Endothelial cell of umbilical vein (primary cell): ENCODE measurements around the gene MAST4. TPM values are rescaled to one million over a fixed set of nuclear protein-coding genes. Genes with fewer than 3 reads are reported as not detected.

Experiments used
- BruUV-seq: library from RNA; stranded (reverse); fragments of 400-500 nt; replicated peaks from 2 replicates; lab custom pipeline; 2021; lab: Mats Ljungman, UMichigan
- CTCF ChIA-PET: fragments of 300-600, 350-600 bp; sonication (Branson Sonifier 250); formaldehyde crosslinking; loops from one replicate; lab custom pipeline; 2021; ENCODE audit warnings: antibody characterized with exemption, inconsistent platforms; lab: Charles Lee
- POLR2A ChIA-PET: fragments of 300-600, 350-600 bp; sonication (Branson Sonifier 250); formaldehyde crosslinking; loops from one replicate; lab custom pipeline; 2021; ENCODE audit warnings: antibody characterized with exemption, inconsistent platforms; lab: Charles Lee
- DNase-seq: peaks from one replicate; pipeline ENCODE4 v3.0.0-alpha.2; 2011; ENCODE audit warnings: low read depth, low spot score
- FAIRE-seq: peaks from 2 replicates; lab custom pipeline; 2011; peaks lifted over from hg19 to GRCh38; lab: Jason Lieb, UNC
- H2AFZ ChIP-seq: 2 replicates; pipeline ENCODE4 v1.6.0; 2012; ENCODE audit warnings: low read depth, low read length, control low read depth, inconsistent platforms
- H3K27ac ChIP-seq: 2 replicates; pipeline ENCODE4 v1.5.1; 2011; ENCODE audit warnings: low read depth, mild to moderate bottlenecking, control low read depth, low read length, moderate library complexity; ENCODE audit not compliant: insufficient read depth
- H3K27me3 ChIP-seq, 2 experiments: 2 replicates each; pipeline versions ENCODE4 v1.6.0 to v1.6.1; 2011; ENCODE audit warnings: low read length in 2 of 2, mixed read lengths in 1 of 2; ENCODE audit not compliant: control insufficient read depth in 2 of 2, insufficient read depth in 2 of 2
- H3K36me3 ChIP-seq, 2 experiments: 2 replicates in 1 of 2; 3 replicates in 1 of 2; pipeline ENCODE4 v1.5.1; 2011; ENCODE audit warnings: low read length in 2 of 2, mild to moderate bottlenecking in 1 of 2, moderate library complexity in 1 of 2; ENCODE audit not compliant: control insufficient read depth in 2 of 2, insufficient read depth in 2 of 2; ENCODE audit errors: extremely low read depth in 1 of 2
- H3K4me1 ChIP-seq: 3 replicates; pipeline ENCODE4 v1.5.1; 2011; ENCODE audit warnings: mild to moderate bottlenecking, low read length; ENCODE audit not compliant: control insufficient read depth, insufficient read depth; ENCODE audit errors: extremely low read depth
- H3K4me2 ChIP-seq: 2 replicates; pipeline ENCODE4 v1.6.1; 2011; ENCODE audit warnings: low read length, control low read depth, mixed read lengths; ENCODE audit not compliant: insufficient read depth
- H3K4me3 ChIP-seq, 3 experiments: fragments of 200-600 bp in 1 of 3; sonication (generic), shearing (Covaris generic) in 1 of 3; replicated peaks in 1 of 3; 2 replicates each; pipeline ENCODE4 v1.5.1; 2011 to 2016; ENCODE audit warnings: control low read depth in 3 of 3, low read length in 3 of 3, mild to moderate bottlenecking in 2 of 3, inconsistent platforms in 1 of 3, low read depth in 1 of 3, moderate library complexity in 1 of 3; ENCODE audit not compliant: insufficient read depth in 1 of 3
- H3K79me2 ChIP-seq: 2 replicates; pipeline ENCODE4 v1.6.0; 2012; ENCODE audit warnings: low read length, inconsistent platforms; ENCODE audit not compliant: control insufficient read depth, insufficient read depth
- H3K9ac ChIP-seq: replicated peaks from 2 replicates; pipeline ENCODE3; 2011; ENCODE audit warnings: low read length, control low read depth; ENCODE audit not compliant: insufficient read depth; ENCODE audit errors: extremely low read depth
- H3K9me1 ChIP-seq: replicated peaks from 3 replicates; pipeline ENCODE4 v1.6.0; 2011; ENCODE audit warnings: mild to moderate bottlenecking, low read length; ENCODE audit not compliant: control insufficient read depth, insufficient read depth; ENCODE audit errors: extremely low read depth
- H3K9me3 ChIP-seq: replicated peaks from 2 replicates; pipeline ENCODE4 v1.5.1; 2012; ENCODE audit warnings: low read length, inconsistent platforms; ENCODE audit not compliant: control insufficient read depth, insufficient read depth
- H4K20me1 ChIP-seq: replicated peaks from 2 replicates; pipeline ENCODE3; 2011; ENCODE audit warnings: mild to moderate bottlenecking, low read length; ENCODE audit not compliant: control insufficient read depth, insufficient read depth; ENCODE audit errors: extremely low read depth
- CTCF ChIP-seq, 2 donors: IDR thresholded peaks; 1 replicate in 1 of 2; 2 replicates in 1 of 2; pipeline ENCODE4 v1.5.1; 2011; ENCODE audit warnings: low read length in 2 of 2, mild to moderate bottlenecking in 2 of 2, moderate library complexity in 2 of 2, control low read depth in 1 of 2, inconsistent platforms in 1 of 2, low read depth in 1 of 2; ENCODE audit not compliant: insufficient read depth in 1 of 2; ENCODE audit errors: extremely low read depth in 1 of 2
- EZH2 ChIP-seq: IDR thresholded peaks from 2 replicates; pipeline ENCODE4 v1.6.1; 2012; ENCODE audit warnings: borderline replicate concordance, low read depth, mild to moderate bottlenecking, moderate library complexity, low read length, inconsistent platforms; ENCODE audit not compliant: severe bottlenecking
- FOS ChIP-seq: IDR thresholded peaks from 2 replicates; pipeline ENCODE4 v1.6.1; 2011; ENCODE audit warnings: mild to moderate bottlenecking, low read length, moderate library complexity, borderline replicate concordance; ENCODE audit not compliant: insufficient read depth
- GATA2 ChIP-seq: IDR thresholded peaks from 2 replicates; pipeline ENCODE4 v1.7.0; 2011; ENCODE audit warnings: low read depth, mild to moderate bottlenecking, moderate library complexity, mixed read lengths, low read length; ENCODE audit not compliant: insufficient read length, insufficient read depth
- JUN ChIP-seq: IDR thresholded peaks from 2 replicates; pipeline ENCODE4 v1.6.1; 2011; ENCODE audit warnings: borderline replicate concordance, low read depth; ENCODE audit not compliant: insufficient read length, insufficient read depth
- MAX ChIP-seq: IDR thresholded peaks from 2 replicates; pipeline ENCODE4 v1.6.1; 2011; ENCODE audit not compliant: insufficient read depth, insufficient read length
- MYC ChIP-seq: IDR thresholded peaks from one replicate; pipeline ENCODE4 v1.6.1; 2011; ENCODE audit warnings: mild to moderate bottlenecking, low read depth, low read length
- POLR2A ChIP-seq: IDR thresholded peaks from 2 replicates; pipeline ENCODE4 v1.6.1; 2012; ENCODE audit warnings: low read depth, mild to moderate bottlenecking, control low read depth, low read length
- POLR2AphosphoS5 ChIP-seq: IDR thresholded peaks from 2 replicates; pipeline ENCODE4 v1.6.1; 2012; ENCODE audit warnings: low read depth, mild to moderate bottlenecking, control low read depth, low read length, moderate library complexity; ENCODE audit not compliant: insufficient read depth
- dilution Hi-C: fragments of 300-500 bp; cut with MboI; formaldehyde crosslinking; loops from one replicate; pipeline ENCODE4 v1.15.0; 2019; ENCODE audit warnings: low sequenced_read_pairs; ENCODE audit not compliant: extremely low pct_ligation_motif_present
- intact Hi-C: fragments of 100-400 bp; cut with micrococcal nuclease; formaldehyde crosslinking; loops from one replicate; pipeline ENCODE4 v1.10.0; 2022
- polyA plus RNA-seq, 4 experiments: library from polyadenylated mRNA; depleted of rRNA in 3 of 4; stranded (reverse) in 3 of 4; unstranded in 1 of 4; fragments of >200 nt; gene quantifications; 2 replicates each; pipeline versions ENCODE4 v1.2.1 to v1.2.3, GENCODE V29; 2011 to 2012; ENCODE audit warnings: missing spikeins in 1 of 4
- total RNA-seq: library from RNA; stranded (reverse); gene quantifications from 2 replicates; pipeline ENCODE4 v1.2.3, GENCODE V29; 2021

Gene MAST4
- total and polyA plus RNA-seq, 2 donors (not counting 3 experiments of a cell fraction or from before 2014, with no cell fraction given) = 40.2 to 116 TPM

GRCh38 chr5:66603164-66603563 lies 7.0 kb downstream of the MAST4 start:
- Histone ChIP-seq H3K9me3 (no peaks in the 10 kb centered on the region), H3K79me2 (no peaks in the 10 kb centered on the region), H3K4me1 (no peaks in the 10 kb centered on the region), H3K4me2 (no peak overlapping the region), H3K9ac (no peak overlapping the region), H3K27me3 (peaks cover 26 to 43% of the 10 kb centered on the region in 2 experiments), H3K4me3 (no peak overlapping the region), H2AFZ (no peak overlapping the region), H3K9me1 (no peaks in the 10 kb centered on the region), H4K20me1 (no peaks in the 10 kb centered on the region), H3K36me3 (no peaks in the 10 kb centered on the region), H3K27ac (no peak overlapping the region)
- dilution Hi-C loops = no loop called here
- ChIA-PET POLR2A (no interaction called here), CTCF (no interaction called here)
- DNase-seq (no peak), FAIRE-seq (no peak)
- no TSS peak for BruUV-seq
- TF ChIP-seq POLR2AphosphoS5 (no peak), JUN (no peak), MAX (no peak), MYC (no peak), FOS (no peak), GATA2 (no peak), POLR2A (no peak), CTCF (IDR thresholded peaks at IDR 0.05; ENCODE audit: extremely low read depth in 1 of 2, insufficient read depth in 1 of 2, low read depth in 1 of 2, low read length in 2 of 2) (no peak), EZH2 (no peak)
- intact Hi-C loops = no loop called here
